Fibroblast of lung (primary cell): Measurements from ENCODE around the gene CAVIN2. TPM values are rescaled to one million over a fixed set of nuclear protein-coding genes. Genes with fewer than 3 reads are reported as not detected.
A peak's percentile ranks its signal among the peaks of the same experiment; 100 is the strongest.

Source experiments
- DNase-seq, 2 donors: peaks; one replicate each; pipeline versions ENCODE4 v3.0.0 to v3.0.0-alpha.2; 2010; ENCODE audit warnings: low read depth in 2 of 2
- H2AFZ ChIP-seq: 2 replicates; pipeline ENCODE4 v1.5.1; 2012; ENCODE audit warnings: low read length, control low read depth, inconsistent platforms
- H3K27ac ChIP-seq: 2 replicates; pipeline ENCODE4 v1.5.1; 2011; ENCODE audit warnings: low read length, control low read depth; ENCODE audit not compliant: insufficient read depth
- H3K27me3 ChIP-seq: 2 replicates; pipeline ENCODE4 v1.5.1; 2011; ENCODE audit warnings: mild to moderate bottlenecking, low read length; ENCODE audit not compliant: control insufficient read depth, insufficient read depth
- H3K36me3 ChIP-seq: 2 replicates; pipeline ENCODE4 v1.5.1; 2011; ENCODE audit warnings: low read length; ENCODE audit not compliant: control insufficient read depth, insufficient read depth
- H3K4me1 ChIP-seq: 2 replicates; pipeline ENCODE4 v1.5.1; 2011; ENCODE audit warnings: low read length; ENCODE audit not compliant: control insufficient read depth, insufficient read depth; ENCODE audit errors: extremely low read depth
- H3K4me2 ChIP-seq: 2 replicates; pipeline ENCODE4 v1.5.1; 2011; ENCODE audit warnings: low read length, control low read depth; ENCODE audit not compliant: insufficient read depth; ENCODE audit errors: extremely low read depth
- H3K4me3 ChIP-seq, 4 experiments: fragments of 200-600 bp in 1 of 4; sonication (generic) in 1 of 4; replicated peaks in 1 of 4; 2 replicates each; pipeline ENCODE4 v1.5.1; 2011 to 2016; ENCODE audit warnings: low read length in 4 of 4, low read depth in 3 of 4, mild to moderate bottlenecking in 3 of 4, control low read depth in 2 of 4, inconsistent platforms in 1 of 4, mixed read lengths in 1 of 4; ENCODE audit not compliant: insufficient read depth in 1 of 4; ENCODE audit errors: control extremely low read depth in 1 of 4
- H3K79me2 ChIP-seq: 2 replicates; pipeline ENCODE4 v1.5.1; 2012; ENCODE audit warnings: mild to moderate bottlenecking, low read length, inconsistent platforms; ENCODE audit not compliant: control insufficient read depth, insufficient read depth
- H3K9ac ChIP-seq: 2 replicates; pipeline ENCODE4 v1.5.1; 2011; ENCODE audit warnings: mild to moderate bottlenecking, low read length, control low read depth; ENCODE audit not compliant: insufficient read depth
- H3K9me3 ChIP-seq: 2 replicates; pipeline ENCODE4 v1.5.1; 2012; ENCODE audit warnings: low read depth, low read length; ENCODE audit not compliant: control insufficient read depth, insufficient read depth
- H4K20me1 ChIP-seq: 2 replicates; pipeline ENCODE4 v1.5.1; 2011; ENCODE audit warnings: low read length; ENCODE audit not compliant: control insufficient read depth, insufficient read depth; ENCODE audit errors: extremely low read depth
- EZH2 ChIP-seq: IDR thresholded peaks from 2 replicates; pipeline ENCODE4 v1.5.1; 2012; ENCODE audit warnings: low read length, control low read depth, mild to moderate bottlenecking; ENCODE audit errors: missing control alignments
- polyA plus RNA-seq, 2 donors: library from polyadenylated mRNA; depleted of rRNA in 1 of 2; stranded (reverse) in 1 of 2; unstranded in 1 of 2; fragments of >200 nt; gene quantifications; 2 replicates each; pipeline ENCODE4 v1.2.1, GENCODE V29; 2011 to 2012; ENCODE audit warnings: missing spikeins in 1 of 2
- total RNA-seq: library from RNA; depleted of rRNA; stranded (reverse); fragments of >200 nt; gene quantifications from 2 replicates; pipeline ENCODE4 v1.2.1, GENCODE V29; 2014
- TF ChIP-seq, protein P1 (sequence below), 2 donors: IDR thresholded peaks in 1 of 2; conservative IDR thresholded peaks in 1 of 2; 1 replicate in 1 of 2; 2 replicates in 1 of 2; pipeline ENCODE4 v1.5.1; 2011 to 2012; ENCODE audit warnings: low read length in 2 of 2, control low read depth in 1 of 2, inconsistent platforms in 1 of 2, low read depth in 1 of 2, mild to moderate bottlenecking in 1 of 2

Gene CAVIN2
- total and polyA plus RNA-seq, 2 donors (not counting 1 experiment from before 2014, with no cell fraction given) = 25.1 to 28.1 TPM

DNA sequence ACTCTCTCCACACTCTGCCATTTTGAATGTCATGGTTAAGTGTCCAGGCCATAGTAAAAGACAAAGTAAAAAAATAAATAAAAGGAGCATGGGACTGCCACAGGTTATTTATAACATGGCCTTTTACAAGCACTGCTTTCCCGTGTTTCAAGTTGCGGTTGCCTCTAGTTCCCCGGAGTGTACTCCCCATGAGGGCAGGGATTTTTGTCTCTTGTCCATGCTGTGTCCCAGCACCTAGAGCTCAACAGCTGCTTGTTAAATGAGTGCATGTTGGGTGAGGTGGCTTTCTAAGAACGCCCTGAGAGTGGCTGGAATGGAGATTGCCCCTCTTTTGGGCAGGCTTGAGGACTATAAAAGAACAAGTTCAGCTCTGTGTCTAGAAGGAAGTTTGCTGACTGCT, 8.4 kb downstream of the CAVIN2 start:
- Histone ChIP-seq H2AFZ (no peak overlapping the region), H3K9me3 (no peaks in the 10 kb centered on the region), H3K27me3 (no peaks in the 10 kb centered on the region), H3K9ac (no peak overlapping the region), H3K27ac (no peak overlapping the region), H3K79me2 (peaks cover 8% of the 10 kb centered on the region), H3K36me3 (peaks cover 5% of the 10 kb centered on the region), H4K20me1 (no peaks in the 10 kb centered on the region), H3K4me3 (no peak overlapping the region), H3K4me1 (no peaks in the 10 kb centered on the region), H3K4me2 (no peak overlapping the region)
- no peak for TF ChIP-seq EZH2
- TF ChIP-seq, protein P1, sequence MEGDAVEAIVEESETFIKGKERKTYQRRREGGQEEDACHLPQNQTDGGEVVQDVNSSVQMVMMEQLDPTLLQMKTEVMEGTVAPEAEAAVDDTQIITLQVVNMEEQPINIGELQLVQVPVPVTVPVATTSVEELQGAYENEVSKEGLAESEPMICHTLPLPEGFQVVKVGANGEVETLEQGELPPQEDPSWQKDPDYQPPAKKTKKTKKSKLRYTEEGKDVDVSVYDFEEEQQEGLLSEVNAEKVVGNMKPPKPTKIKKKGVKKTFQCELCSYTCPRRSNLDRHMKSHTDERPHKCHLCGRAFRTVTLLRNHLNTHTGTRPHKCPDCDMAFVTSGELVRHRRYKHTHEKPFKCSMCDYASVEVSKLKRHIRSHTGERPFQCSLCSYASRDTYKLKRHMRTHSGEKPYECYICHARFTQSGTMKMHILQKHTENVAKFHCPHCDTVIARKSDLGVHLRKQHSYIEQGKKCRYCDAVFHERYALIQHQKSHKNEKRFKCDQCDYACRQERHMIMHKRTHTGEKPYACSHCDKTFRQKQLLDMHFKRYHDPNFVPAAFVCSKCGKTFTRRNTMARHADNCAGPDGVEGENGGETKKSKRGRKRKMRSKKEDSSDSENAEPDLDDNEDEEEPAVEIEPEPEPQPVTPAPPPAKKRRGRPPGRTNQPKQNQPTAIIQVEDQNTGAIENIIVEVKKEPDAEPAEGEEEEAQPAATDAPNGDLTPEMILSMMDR (conservative IDR thresholded peaks at IDR 0.05 in 1 of 2, IDR thresholded peaks at IDR 0.05 in 1 of 2; ENCODE audit: low read depth in 1 of 2, low read length in 2 of 2) = no peak
- no peak for DNase-seq

DNA sequence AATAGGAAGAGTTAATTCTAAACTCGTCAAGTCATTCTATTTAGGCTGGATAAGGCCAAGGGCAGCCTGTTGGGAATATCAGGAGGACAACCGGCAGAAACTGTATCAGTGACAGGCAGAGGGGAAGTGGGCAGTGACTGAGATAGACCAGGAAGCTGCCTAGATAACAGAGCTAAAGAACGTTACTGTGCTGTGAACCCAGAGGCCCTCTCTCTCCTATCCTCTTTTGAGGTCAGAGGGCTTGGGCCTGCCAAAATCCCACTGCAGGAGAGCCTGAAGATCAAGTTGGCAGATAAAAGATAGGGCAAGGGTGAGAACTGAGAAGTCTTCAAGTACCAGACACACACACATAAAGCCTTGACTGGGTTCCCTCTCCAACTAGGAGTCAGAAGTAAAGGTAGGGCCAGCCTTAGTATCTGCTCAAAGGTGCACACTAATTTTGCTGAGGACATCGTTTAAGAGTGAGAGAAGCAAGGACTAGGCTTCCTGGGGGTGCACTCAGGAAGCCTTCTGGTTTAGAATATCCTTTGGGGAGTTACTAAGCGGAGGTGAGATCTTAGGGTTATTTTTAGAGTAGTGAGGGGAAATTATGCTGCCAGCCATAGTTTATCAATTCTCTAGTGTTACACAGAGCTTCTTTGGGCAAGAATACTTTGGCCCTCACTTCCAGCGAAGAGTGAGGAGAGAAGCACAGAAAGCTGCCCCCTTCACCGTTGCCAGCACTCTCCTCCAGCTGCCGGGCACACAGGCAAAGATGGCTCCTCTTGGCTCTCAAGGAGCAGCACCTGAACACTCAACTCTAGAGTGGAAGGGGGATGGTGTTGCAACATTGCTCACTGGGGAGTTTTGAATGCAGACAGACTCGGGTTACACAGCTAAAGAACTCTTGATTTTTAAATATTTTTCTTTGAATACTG, 9.8 kb downstream of the CAVIN2 start:
- Histone ChIP-seq H3K36me3 (peaks cover 5% of the 10 kb centered on the region), H3K4me2 (no peak overlapping the region), H3K4me3 (no peak overlapping the region), H4K20me1 (no peaks in the 10 kb centered on the region), H3K9ac (no peak overlapping the region), H3K9me3 (no peaks in the 10 kb centered on the region), H3K79me2 (peaks cover 3% of the 10 kb centered on the region), H3K27ac (no peak overlapping the region), H2AFZ (no peak overlapping the region), H3K4me1 (no peaks in the 10 kb centered on the region), H3K27me3 (no peaks in the 10 kb centered on the region)
- no peak for TF ChIP-seq EZH2
- TF ChIP-seq, protein P1 (conservative IDR thresholded peaks at IDR 0.05 in 1 of 2, IDR thresholded peaks at IDR 0.05 in 1 of 2; ENCODE audit: low read depth in 1 of 2, low read length in 2 of 2) = no peak
- peak in 1 of 2 donors; percentile 33 for DNase-seq

DNA sequence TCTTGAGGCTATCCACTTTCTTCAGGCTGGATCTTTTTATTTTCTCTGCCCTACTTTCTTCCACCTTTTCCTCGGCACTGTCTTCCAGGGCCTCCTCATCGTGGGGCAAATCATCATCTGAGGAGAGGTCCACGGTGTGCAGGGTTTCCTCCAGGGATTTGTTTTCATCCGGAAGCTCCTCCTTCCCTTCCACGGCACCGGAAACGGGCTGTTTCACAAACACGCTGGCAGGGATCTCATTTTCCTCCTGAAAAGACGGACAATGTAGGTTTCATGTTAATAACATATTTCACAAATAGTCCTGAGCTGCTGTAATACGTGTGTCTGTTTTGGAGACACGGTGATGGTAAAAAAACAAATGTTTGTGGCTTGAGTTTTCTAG, 10.4 kb downstream of the CAVIN2 start:
- Histone ChIP-seq H3K4me2 (no peak overlapping the region), H3K79me2 (peaks cover 3% of the 10 kb centered on the region), H3K4me1 (no peaks in the 10 kb centered on the region), H3K27me3 (no peaks in the 10 kb centered on the region), H3K9ac (no peak overlapping the region), H4K20me1 (no peaks in the 10 kb centered on the region), H3K36me3 (peaks cover 5% of the 10 kb centered on the region), H3K9me3 (no peaks in the 10 kb centered on the region), H3K4me3 (no peak overlapping the region), H3K27ac (no peak overlapping the region), H2AFZ (no peak overlapping the region)
- DNase-seq = no peak
- TF ChIP-seq, protein P1 (conservative IDR thresholded peaks at IDR 0.05 in 1 of 2, IDR thresholded peaks at IDR 0.05 in 1 of 2; ENCODE audit: low read depth in 1 of 2, low read length in 2 of 2) = no peak
- TF ChIP-seq EZH2 = no peak
